HepG2 (cell line): ENCODE measurements around the gene ARL4D. TPM values are rescaled to one million over a fixed set of nuclear protein-coding genes. Genes with fewer than 3 reads are reported as not detected.

ENCODE experiments used
- ARID2 ChIP-seq: sonication (generic); formaldehyde crosslinking; IDR thresholded peaks from 2 replicates; pipeline ENCODE4 v1.8.1; 2022; ENCODE audit warnings: mild to moderate bottlenecking, missing genetic modification reagents, borderline replicate concordance
- ATAD3A ChIP-seq: sonication (generic); formaldehyde crosslinking; IDR thresholded peaks from 2 replicates; pipeline ENCODE4 v1.4.0; 2020; ENCODE audit warnings: missing genetic modification reagents
- FOXO1 ChIP-seq: sonication (generic); formaldehyde crosslinking; IDR thresholded peaks from 2 replicates; pipeline ENCODE4 v1.4.0; 2020; ENCODE audit warnings: missing genetic modification reagents
- HDAC2 ChIP-seq: sonication (generic); formaldehyde crosslinking; IDR thresholded peaks from 2 replicates; pipeline ENCODE4 v1.4.0; 2020; ENCODE audit warnings: missing genetic modification reagents
- JDP2 ChIP-seq: sonication (generic); formaldehyde crosslinking; IDR thresholded peaks from 2 replicates; pipeline ENCODE4 v1.8.1; 2022; ENCODE audit warnings: missing genetic modification reagents, borderline replicate concordance
- JUND ChIP-seq: sonication (generic); formaldehyde crosslinking; IDR thresholded peaks from 2 replicates; pipeline ENCODE4 v1.8.0; 2022; ENCODE audit warnings: mild to moderate bottlenecking, missing genetic modification reagents
- NFIB ChIP-seq: sonication (generic); formaldehyde crosslinking; IDR thresholded peaks from 2 replicates; pipeline ENCODE4 v1.9.0; 2021; ENCODE audit warnings: missing genetic modification reagents, mild to moderate bottlenecking, borderline replicate concordance
- NRL ChIP-seq: sonication (generic); formaldehyde crosslinking; IDR thresholded peaks from 2 replicates; pipeline ENCODE4 v1.5.0; 2020; ENCODE audit warnings: missing genetic modification reagents, mild to moderate bottlenecking, moderate library complexity, borderline replicate concordance
- REL ChIP-seq: sonication (generic); formaldehyde crosslinking; conservative IDR thresholded peaks from 2 replicates; pipeline ENCODE4 v1.8.0; 2022; ENCODE audit warnings: mild to moderate bottlenecking, missing genetic modification reagents, moderate library complexity
- SRY ChIP-seq: sonication (generic); formaldehyde crosslinking; IDR thresholded peaks from 2 replicates; pipeline ENCODE4 v1.8.0; 2022; ENCODE audit warnings: mild to moderate bottlenecking, missing genetic modification reagents
- TCF7 ChIP-seq: sonication (generic); IDR thresholded peaks from 2 replicates; pipeline ENCODE4 v1.6.1; 2016; ENCODE audit warnings: antibody characterized with exemption, low read depth
- USF2 ChIP-seq, 2 experiments: sonication (generic) in 1 of 2; formaldehyde crosslinking in 1 of 2; IDR thresholded peaks; 2 replicates each; pipeline versions ENCODE4 v1.5.1 to v1.6.1; 2011 to 2020; ENCODE audit warnings: borderline replicate concordance in 1 of 2, low read depth in 1 of 2, low read length in 1 of 2, mild to moderate bottlenecking in 1 of 2, missing genetic modification reagents in 1 of 2, moderate library complexity in 1 of 2
- ZNF260 ChIP-seq: sonication (generic); formaldehyde crosslinking; IDR thresholded peaks from 2 replicates; pipeline ENCODE4 v1.4.0; 2020; ENCODE audit warnings: missing genetic modification reagents, low read depth, mild to moderate bottlenecking, borderline replicate concordance
- ZNF343 ChIP-seq: sonication (generic); formaldehyde crosslinking; IDR thresholded peaks from 2 replicates; pipeline ENCODE4 v1.4.0; 2020; ENCODE audit warnings: mild to moderate bottlenecking, missing genetic modification reagents
- polyA plus RNA-seq, 8 experiments: library from polyadenylated mRNA; depleted of rRNA in 3 of 8; stranded (reverse) in 7 of 8; unstranded in 1 of 8; fragments of >200 nt; fragmentation: Illumina TruSeq in 4 of 8; extraction: Trizol in 4 of 8; gene quantifications; 2 replicates each; pipeline versions ENCODE4 v1.2.1 to v1.2.3, GENCODE V29; 2011 to 2016; ENCODE audit warnings: low read depth in 4 of 8, missing spikeins in 1 of 8, mixed read lengths in 1 of 8; ENCODE audit not compliant: insufficient read depth in 1 of 8
- total RNA-seq, 5 experiments: library from RNA; depleted of rRNA; stranded (reverse); fragments of >200 nt; fragmentation: Illumina TruSeq; extraction: Trizol; gene quantifications; 2 replicates each; pipeline ENCODE4 v1.2.3, GENCODE V29; 2016; ENCODE audit warnings: low read depth in 1 of 5
- TF ChIP-seq, protein P1 (sequence below): sonication (generic); formaldehyde crosslinking; conservative IDR thresholded peaks from 2 replicates; pipeline ENCODE4 v1.4.0; 2020; ENCODE audit warnings: missing genetic modification reagents
- TF ChIP-seq, protein P2 (sequence below): sonication (generic); formaldehyde crosslinking; IDR thresholded peaks from 2 replicates; pipeline ENCODE4 v1.5.0; 2020; ENCODE audit warnings: missing genetic modification reagents
- TF ChIP-seq, protein P3 (sequence below): sonication (generic); formaldehyde crosslinking; IDR thresholded peaks from 2 replicates; pipeline ENCODE4 v1.5.0; 2020; ENCODE audit warnings: mild to moderate bottlenecking, missing genetic modification reagents, borderline replicate concordance
- TF ChIP-seq, protein P4 (sequence below): conservative IDR thresholded peaks from 2 replicates; pipeline ENCODE4 v1.6.1; 2018; ENCODE audit warnings: missing genetic modification reagents

The ARL4D gene
- total and polyA plus RNA-seq, 2 of the 13 experiments (the other 11 are each of a cell fraction or from before 2014, with no cell fraction given) = 9.0 to 25.9 TPM

GRCh38 chr17:43388359-43389045 is 10.3 kb upstream of the ARL4D start (continued):
- TF ChIP-seq, protein P1, sequence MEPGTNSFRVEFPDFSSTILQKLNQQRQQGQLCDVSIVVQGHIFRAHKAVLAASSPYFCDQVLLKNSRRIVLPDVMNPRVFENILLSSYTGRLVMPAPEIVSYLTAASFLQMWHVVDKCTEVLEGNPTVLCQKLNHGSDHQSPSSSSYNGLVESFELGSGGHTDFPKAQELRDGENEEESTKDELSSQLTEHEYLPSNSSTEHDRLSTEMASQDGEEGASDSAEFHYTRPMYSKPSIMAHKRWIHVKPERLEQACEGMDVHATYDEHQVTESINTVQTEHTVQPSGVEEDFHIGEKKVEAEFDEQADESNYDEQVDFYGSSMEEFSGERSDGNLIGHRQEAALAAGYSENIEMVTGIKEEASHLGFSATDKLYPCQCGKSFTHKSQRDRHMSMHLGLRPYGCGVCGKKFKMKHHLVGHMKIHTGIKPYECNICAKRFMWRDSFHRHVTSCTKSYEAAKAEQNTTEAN (CRISPR knock-in tag) = no peak
- no peak; the same call in 1 of the 2 replicates for TF ChIP-seq NRL
- peak; percentile 91; the same call in 1 of the 2 replicates for TF ChIP-seq ARID2
- TF ChIP-seq ZNF343 (CRISPR knock-in tag) = no peak
- TF ChIP-seq JDP2 (CRISPR knock-in tag) = no peak
- TF ChIP-seq REL (CRISPR knock-in tag) = no peak
- no peak for TF ChIP-seq USF2 (IDR thresholded peaks at IDR 0.05; ENCODE audit: low read depth, low read length)
- TF ChIP-seq USF2 (CRISPR knock-in tag; IDR thresholded peaks at IDR 0.05; ENCODE audit: borderline replicate concordance) = no peak
- no peak for TF ChIP-seq TCF7
- 0 out of 2 replicates have a peak, but pooled peaks have one; percentile 12 for TF ChIP-seq FOXO1
- no peak for TF ChIP-seq JUND
- TF ChIP-seq, protein P2, sequence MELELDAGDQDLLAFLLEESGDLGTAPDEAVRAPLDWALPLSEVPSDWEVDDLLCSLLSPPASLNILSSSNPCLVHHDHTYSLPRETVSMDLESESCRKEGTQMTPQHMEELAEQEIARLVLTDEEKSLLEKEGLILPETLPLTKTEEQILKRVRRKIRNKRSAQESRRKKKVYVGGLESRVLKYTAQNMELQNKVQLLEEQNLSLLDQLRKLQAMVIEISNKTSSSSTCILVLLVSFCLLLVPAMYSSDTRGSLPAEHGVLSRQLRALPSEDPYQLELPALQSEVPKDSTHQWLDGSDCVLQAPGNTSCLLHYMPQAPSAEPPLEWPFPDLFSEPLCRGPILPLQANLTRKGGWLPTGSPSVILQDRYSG (CRISPR knock-in tag) = no peak
- no peak for TF ChIP-seq ZNF260 (CRISPR knock-in tag)
- 0 out of 2 replicates have a peak, but pooled peaks have one; percentile 56 for TF ChIP-seq SRY
- TF ChIP-seq, protein P3, sequence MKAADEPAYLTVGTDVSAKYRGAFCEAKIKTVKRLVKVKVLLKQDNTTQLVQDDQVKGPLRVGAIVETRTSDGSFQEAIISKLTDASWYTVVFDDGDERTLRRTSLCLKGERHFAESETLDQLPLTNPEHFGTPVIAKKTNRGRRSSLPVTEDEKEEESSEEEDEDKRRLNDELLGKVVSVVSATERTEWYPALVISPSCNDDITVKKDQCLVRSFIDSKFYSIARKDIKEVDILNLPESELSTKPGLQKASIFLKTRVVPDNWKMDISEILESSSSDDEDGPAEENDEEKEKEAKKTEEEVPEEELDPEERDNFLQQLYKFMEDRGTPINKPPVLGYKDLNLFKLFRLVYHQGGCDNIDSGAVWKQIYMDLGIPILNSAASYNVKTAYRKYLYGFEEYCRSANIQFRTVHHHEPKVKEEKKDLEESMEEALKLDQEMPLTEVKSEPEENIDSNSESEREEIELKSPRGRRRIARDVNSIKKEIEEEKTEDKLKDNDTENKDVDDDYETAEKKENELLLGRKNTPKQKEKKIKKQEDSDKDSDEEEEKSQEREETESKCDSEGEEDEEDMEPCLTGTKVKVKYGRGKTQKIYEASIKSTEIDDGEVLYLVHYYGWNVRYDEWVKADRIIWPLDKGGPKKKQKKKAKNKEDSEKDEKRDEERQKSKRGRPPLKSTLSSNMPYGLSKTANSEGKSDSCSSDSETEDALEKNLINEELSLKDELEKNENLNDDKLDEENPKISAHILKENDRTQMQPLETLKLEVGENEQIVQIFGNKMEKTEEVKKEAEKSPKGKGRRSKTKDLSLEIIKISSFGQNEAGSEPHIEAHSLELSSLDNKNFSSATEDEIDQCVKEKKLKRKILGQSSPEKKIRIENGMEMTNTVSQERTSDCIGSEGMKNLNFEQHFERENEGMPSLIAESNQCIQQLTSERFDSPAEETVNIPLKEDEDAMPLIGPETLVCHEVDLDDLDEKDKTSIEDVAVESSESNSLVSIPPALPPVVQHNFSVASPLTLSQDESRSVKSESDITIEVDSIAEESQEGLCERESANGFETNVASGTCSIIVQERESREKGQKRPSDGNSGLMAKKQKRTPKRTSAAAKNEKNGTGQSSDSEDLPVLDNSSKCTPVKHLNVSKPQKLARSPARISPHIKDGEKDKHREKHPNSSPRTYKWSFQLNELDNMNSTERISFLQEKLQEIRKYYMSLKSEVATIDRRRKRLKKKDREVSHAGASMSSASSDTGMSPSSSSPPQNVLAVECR (CRISPR knock-in tag) = peak; percentile 75; the same call in 1 of the 2 replicates
- TF ChIP-seq NFIB (CRISPR knock-in tag) = no peak
- TF ChIP-seq HDAC2 (CRISPR knock-in tag) = peak; percentile 39; the same call in 1 of the 2 replicates
- no peak for TF ChIP-seq ATAD3A
- TF ChIP-seq, protein P4, sequence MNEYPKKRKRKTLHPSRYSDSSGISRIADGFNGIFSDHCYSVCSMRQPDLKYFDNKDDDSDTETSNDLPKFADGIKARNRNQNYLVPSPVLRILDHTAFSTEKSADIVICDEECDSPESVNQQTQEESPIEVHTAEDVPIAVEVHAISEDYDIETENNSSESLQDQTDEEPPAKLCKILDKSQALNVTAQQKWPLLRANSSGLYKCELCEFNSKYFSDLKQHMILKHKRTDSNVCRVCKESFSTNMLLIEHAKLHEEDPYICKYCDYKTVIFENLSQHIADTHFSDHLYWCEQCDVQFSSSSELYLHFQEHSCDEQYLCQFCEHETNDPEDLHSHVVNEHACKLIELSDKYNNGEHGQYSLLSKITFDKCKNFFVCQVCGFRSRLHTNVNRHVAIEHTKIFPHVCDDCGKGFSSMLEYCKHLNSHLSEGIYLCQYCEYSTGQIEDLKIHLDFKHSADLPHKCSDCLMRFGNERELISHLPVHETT (CRISPR knock-in tag) = no peak; the same call in 1 of the 2 replicates
